Measurements from ENCODE around the gene TFAP2B.

GRCh38 chr6:50829049-50829448, 10.4 kb downstream of the TFAP2B start:
- TF ChIP-seq SUZ12 (IDR thresholded peaks at IDR 0.05; ENCODE audit: extremely low read depth, insufficient read depth, insufficient read length) (no peak), ZNF274 (IDR thresholded peaks at IDR 0.05; ENCODE audit: low read depth, low read length) (no peak)

All from NT2/D1 (cell line).